ENCODE results near the gene IGF2.

The IGF2 gene

DNA sequence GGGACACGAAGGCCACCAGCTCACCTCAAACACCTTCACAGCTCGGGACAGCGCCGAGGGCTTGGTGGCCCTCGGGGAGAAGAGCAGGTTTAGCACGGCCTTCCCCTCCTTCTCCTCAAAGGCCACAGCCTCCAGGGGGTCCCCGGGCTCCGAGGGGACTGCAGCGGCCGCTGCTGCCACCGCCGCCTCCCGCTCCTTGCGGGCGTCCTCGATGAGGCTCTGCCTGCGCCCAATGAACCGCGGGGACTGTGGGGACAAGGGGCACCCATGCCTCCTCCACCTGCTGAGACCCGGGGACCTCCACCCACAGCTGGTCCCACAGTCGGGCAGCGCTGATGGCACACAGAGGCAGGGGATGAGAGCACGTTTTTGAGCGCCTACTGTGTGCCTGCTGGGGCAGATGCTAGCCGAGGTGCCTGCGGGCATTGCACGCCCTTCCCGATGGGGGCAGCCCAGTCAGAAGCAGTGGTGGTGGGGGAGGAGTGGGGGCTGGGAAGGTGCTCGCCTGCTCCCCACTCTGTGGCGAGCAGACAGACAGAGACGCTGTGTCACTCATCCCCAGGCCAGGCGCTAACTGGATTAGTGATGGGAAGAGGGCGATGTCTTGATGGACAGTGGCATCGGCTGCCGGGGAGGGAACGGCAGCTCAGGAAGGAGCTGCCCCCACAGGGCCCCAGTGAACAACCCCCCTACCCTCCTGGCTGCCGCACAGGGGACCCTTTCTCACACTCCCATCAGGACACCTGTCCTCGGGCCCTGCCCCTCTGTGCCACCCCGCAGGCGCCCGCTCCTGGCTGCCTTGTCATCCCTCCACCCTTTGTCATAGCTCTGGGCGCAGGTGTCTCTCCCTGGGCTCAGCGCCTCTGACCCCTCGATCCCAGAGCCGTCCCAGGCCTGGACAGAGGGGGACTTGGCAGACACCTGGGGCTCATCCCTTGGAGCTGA, 30.7 kb upstream of the IGF2 start:
- DNase-seq (ENCODE audit: low read depth in 2 of 2, low spot score in 1 of 2): no peak

DNA sequence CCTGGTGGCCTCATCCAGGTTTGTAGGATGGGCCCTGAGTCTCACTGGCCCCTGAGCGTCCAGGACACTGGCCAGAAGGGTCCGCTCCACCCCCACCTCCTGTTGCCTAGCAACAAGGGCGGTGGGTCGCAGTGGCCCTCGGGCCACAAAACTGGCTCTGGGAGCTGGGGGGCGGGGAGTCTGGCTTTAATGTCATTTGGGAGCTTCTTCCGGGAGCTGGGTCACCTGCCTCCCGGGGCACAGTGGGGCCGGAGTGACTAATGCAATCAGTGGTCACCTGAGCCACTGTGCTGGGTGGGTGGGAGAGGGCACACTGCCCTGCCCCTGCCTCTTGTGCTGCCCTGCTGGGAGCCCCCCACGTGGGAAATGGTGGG, 29.8 kb upstream of the IGF2 start:
- DNase-seq (ENCODE audit: low read depth in 2 of 2, low spot score in 1 of 2): no peak

DNA sequence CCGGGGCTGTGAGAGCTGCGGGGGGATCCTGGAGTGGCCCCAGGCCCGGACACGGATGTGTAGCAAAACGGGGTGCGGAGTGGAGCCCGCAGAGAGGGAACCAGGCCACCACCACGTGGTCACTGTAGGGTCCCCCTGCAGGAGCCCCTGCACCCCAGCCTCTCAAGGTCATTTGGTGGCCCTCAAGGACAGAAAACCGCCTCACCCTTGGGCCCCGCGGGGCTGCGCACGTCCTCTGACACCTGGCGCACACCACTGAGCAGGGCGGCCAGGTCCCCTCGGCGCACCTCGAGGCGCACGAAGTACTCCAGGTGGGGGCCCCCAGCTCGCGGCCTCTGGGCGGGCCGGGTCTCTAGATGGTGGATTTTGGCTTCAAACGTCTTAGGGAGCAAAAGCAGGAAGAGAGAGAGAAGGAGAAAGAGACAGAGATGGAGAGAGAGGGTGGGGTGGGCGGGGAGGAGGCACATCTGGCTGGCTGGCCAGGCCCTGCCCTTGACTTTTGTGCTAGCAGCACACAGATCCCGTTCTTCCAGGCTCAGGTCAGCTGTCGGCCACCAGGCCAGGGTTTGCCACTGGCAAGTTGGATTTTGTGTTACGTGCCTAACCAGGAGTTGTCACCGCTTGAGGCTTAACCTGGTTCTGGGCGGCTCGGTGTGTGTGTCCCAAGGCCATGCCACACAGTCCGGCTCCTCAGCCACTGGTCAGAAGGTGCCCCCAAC, 29.3 kb upstream of the IGF2 start:
- DNase-seq (ENCODE audit: low read depth in 2 of 2, low spot score in 1 of 2): no peak

DNA sequence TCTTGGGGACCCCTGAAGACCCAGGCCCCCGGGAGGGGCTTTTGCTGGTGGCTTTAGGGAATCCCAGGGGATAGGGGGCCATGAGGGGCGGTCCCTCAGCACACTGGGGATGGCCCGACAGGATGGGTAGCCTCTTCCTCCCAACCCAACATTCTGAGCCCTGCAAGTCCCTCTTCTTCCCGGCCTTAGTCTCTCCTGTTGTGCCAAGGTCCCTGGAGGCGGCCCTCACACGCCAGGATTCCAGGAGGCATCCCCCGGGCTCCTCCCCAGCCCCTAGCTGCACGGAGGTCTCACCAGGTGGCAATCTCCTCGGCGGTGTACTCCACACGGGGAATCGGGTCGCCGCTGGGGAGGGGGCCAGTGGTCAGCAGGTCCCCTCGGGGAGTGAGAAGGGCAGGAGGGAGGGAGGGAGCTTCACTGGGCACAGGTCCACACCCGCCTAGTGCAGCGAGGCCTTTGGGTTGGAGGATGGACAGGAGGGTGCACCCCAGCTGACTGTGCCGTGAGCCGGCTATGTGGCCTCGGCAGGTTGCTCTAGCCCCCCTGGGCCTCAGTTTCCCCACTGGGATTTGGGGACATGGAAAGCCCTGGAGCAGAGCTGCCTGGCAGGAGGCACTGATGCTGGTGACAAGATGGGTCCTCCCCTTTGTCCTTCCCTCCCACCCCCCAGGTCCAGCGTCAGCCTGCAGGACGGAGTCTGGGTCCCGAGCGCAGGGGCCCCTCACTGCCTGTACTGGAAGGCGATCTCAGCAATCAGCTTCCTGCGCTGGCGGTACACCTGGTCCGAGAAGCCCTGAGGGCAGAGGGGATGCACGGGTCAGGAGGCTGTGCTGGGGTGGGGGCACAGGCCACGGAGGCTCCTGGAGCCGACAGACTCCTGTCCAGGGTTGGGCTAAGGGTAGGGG, 28.2 kb upstream of the IGF2 start:
- DNase-seq (ENCODE audit: low read depth in 2 of 2, low spot score in 1 of 2): no peak

DNA sequence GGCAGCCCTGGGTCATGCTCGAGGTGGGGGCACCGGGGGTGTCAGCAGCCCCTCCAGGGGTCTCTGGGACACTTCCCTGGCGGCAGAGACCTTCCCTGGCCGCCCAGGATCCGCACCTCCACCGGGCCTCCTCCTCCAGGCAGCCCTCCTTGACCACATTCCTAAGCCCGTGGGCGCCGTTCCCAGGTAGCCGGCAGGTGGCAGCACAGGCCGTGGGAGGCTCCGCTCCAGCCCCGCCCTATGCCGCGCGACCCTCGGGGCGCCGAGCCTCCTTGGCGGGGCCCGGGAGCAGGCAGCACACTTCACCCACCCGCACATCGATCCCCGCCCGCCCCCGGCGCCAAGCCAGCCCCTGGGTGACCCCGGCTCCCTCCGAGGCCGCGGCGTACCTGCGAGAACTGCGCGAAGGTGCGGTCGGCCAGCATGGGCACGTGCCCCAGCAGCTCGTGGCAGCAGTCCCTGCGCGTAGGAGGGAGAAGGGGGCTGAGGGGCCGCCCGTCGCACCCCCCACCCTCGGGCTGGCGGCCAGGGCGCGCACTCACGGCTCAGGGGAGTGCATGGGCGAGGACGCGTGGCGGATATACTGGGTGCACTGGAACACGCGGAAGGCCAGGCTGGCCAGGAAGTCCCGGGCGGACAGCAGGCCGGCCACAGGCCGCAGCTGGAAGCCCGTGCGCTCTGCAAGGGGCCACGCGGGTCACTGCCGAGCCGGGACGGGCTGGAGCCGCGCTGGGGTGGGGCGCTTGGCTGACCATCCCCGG, 27.1 kb upstream of the IGF2 start:
- no peak for DNase-seq (ENCODE audit: low read depth in 2 of 2, low spot score in 1 of 2)

DNA sequence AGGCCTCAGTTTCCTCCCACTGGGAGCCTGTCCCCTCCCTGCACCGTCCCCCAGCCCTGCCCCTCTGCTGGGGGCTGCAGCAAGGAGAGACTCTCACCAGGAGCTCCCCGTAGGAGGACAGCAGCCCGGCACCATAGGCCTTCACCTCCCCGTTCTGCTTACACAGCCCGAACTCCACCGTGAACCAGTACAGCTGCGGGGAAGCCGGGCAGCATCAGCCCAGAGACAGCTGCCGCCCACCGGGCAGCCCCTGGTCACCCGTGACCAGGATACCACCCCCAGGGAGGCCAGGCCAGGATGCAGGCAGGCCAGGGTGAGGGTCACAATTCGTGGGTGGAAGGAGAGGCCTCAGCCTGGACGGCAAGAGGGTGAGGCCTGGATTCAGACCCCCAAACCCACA, 26.4 kb upstream of the IGF2 start:
- DNase-seq (ENCODE audit: low read depth in 2 of 2, low spot score in 1 of 2): no peak

DNA sequence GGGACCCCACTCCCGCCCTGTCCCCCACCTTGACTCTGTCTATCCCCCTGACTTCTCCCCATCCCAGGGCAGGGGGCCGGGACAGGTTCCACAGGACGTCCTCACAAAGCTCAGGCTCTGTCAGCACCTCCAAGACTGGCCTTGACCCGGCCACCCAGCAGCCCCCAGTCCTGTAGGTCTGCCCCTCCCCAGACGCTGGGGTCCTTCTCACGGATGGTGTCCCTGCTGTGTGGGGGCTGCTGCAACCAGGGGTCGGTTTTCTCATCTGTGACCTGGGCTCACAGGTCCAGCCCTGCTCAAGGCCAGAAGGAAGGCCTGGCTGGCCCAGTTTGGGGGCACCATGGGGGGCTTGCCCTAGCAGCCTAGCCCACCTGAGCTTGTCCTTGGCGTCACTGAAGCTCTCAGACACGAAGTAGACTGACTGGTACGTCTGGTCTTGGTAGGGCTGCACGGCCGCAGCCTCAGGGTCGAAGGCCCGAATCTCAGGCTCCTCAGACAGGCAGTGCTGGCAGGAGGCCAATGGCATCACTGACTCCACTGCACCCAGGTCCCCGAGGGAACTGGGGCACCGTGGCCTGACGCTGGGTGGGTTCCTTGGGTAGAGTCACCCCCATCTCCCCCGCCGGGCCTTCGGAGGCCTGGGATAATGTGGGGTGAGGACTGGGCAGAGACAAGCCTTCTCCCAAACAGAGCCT, 25.8 kb upstream of the IGF2 start:
- DNase-seq (ENCODE audit: low read depth in 2 of 2, low spot score in 1 of 2): no peak

DNA sequence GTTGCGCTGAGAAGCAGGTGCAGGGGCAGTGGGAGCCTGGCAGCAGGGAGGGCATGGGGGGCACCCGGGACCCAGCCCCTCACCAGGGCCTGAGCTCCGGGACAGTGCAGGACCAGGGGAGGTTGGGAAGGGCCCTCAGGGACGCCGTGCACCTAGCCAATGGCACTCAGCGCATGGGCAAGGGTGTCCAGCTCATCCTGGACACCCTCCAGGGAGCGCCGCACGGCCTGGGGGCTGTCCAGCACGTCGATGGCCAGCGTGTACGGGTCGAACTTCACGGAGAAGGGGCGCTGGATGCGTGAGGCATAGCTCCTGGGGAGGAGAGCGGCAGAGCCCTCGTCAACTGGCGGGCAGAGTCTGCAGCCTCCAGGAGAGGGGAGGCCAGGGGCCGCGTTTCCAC, 24.9 kb upstream of the IGF2 start:
- DNase-seq (ENCODE audit: low read depth in 2 of 2, low spot score in 1 of 2): no peak

DNA sequence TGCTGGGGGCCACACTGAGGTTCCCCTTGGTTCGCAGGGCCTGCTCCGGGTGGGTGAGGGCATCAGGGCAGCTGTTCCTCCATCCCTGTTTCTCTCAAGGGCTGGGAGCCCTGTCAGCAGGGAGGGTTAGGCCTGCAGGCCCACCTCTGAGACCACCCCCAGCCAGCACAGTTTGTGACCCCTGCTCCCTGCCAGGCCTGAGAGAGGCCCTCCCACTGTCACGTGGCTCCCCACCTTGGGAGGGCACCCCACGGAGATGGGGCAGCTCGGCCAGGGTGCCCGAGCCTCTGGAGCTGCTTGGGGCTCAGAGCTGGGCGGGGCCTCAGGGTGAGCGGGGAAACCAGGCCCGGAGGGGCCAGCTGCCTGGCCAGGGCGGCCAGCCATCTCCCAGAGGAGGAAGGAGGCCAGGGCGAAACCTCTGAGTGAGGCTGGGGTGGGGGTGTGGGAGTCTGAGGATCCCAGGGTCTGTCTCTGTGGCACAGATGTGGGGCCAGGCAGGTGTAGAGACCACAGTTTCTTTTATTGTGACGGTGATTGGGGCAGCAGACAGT, 24.3 kb upstream of the IGF2 start:
- DNase-seq (ENCODE audit: low read depth in 2 of 2, low spot score in 1 of 2): no peak

DNA sequence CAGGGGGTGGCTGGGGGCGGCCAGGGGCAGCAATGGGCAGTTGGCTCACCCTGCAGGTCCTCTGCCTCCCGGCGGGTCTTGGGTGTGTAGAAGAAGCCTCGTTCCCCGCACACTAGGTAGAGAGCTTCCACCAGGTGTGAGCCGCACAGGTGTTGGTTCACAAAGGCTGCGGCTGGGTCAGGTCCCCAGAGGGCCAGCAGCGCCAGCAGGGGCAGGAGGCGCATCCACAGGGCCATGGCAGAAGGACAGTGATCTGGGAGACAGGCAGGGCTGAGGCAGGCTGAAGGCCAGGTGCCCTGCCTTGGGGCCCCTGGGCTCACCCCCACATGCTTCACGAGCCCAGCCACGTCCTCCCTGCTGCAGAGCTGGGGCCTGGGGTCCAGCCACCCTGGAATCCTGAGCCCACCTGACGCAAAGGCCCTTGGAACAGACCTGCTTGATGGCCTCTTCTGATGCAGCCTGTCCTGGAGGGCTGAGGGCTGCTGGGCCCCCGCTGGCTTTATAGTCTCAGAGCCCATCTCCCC, 21.6 kb upstream of the IGF2 start, which contains the start of gene INS:
INS (minus strand) TSS at position 474 of the 524 bp plus-strand sequence; CDS start at position 236, 238 bp downstream.
- DNase-seq (ENCODE audit: low read depth in 2 of 2, low spot score in 1 of 2): no peak

DNA sequence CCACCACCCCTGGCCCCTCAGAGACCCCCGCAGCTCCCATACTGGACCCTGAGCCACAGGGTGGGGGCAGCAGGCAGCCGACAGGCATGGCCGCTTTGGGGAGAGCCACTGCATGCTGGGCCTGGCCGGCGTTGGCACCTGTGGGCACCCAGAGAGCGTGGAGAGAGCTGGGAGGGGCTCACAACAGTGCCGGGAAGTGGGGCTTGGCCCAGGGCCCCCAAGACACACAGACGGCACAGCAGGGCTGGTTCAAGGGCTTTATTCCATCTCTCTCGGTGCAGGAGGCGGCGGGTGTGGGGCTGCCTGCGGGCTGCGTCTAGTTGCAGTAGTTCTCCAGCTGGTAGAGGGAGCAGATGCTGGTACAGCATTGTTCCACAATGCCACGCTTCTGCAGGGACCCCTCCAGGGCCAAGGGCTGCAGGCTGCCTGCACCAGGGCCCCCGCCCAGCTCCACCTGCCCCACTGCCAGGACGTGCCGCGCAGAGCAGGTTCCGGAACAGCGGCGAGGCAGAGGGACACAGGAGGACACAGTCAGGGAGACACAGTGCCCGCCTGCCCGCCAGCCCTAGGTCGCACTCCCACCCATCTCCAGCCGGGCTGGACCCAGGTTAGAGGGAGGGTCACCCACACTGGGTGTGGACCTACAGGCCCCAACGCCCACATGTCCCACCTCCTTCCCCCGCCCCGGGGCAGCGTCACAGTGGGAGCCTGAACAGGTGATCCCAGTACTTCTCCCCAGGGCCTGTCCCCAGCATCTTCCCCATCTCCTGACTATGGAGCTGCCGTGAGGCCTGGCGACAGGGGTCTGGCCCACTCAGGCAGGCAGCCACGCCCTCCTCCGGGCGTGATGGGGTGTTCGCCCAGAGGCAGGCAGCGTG, 20.6 kb upstream of the IGF2 start:
- DNase-seq (ENCODE audit: low read depth in 2 of 2, low spot score in 1 of 2): no peak

DNA sequence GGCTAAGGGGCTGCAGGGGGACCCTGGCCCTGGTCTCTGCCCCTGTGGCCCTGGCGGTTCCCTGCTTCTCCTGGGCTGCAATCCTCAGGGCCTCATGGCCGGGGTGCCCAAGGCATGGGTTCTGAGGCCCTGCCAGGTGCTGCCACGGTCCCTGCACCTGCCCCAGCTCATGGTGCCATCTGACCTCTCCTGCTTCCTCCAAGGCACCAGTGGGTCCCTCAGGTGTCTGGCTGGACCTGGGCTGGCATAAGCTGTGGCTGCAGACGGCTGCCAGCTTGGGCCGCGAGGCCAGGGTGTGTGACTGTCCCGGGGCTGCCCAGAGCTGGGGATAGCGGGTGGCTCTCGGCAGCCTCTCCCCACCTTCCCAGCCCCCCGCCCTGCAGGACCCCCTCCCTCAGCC, 19.8 kb upstream of the IGF2 start:
- DNase-seq (ENCODE audit: low read depth in 2 of 2, low spot score in 1 of 2): no peak

DNA sequence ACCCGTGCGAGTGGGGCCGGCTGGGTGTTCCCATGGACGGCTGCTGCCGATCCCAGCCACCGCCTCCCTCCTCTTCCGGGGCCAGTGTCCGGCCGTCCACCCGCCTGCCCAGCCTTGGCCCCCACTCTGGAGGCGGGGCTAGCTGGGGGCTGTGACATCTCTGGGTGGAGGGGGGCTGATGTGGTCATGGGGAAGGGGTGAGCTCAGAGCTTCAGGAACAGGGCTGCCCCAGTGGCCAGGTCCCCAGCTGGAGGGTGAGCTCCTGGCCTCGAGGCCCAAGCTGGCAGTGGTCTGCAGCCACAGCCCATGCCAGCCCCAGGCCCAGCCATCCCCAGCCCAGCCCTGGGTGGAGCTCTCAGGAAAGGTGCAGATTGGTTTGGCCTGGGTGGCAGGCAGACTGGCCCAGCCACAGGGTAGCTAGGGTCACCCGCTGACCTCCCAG, 19.1 kb upstream of the IGF2 start:
- DNase-seq (ENCODE audit: low read depth in 2 of 2, low spot score in 1 of 2): no peak

DNA sequence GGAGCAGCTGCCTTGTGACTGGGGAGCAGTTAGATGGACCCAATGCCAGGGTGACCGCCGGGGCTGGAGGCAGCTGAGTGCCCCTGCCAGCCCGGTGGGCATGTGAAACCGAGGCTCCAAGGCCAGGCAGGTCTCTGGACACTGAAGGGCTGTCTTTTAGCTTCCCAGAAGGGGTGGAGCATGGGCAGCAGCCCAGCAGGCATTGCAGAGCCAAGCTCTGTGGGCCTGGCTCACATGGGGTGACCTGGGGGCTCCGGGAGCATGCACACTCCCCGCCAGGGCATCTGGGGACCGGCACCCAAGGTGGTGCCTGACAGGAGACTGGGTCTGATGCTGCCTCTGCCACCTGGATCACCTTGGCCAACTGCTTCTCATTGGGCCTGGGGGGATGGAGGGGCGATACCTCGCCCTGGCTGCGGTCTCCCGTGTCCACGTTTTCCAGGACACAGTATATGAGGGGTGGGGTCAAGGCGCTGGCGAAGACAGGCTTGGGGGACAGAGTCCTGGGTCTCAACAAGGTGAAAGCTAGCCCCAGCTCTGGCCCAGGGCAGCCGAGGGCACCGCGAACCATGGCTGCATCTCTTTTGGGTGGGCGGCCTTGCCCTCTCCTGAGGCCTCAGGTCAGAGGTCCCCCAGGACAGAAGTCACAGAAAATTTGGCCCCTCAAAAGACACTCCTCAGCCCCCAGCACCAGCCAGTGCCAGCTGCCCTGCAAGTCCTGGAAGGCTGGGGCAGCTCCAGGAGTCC, 18.3 kb upstream of the IGF2 start:
- no peak for DNase-seq (ENCODE audit: low read depth in 2 of 2, low spot score in 1 of 2)

DNA sequence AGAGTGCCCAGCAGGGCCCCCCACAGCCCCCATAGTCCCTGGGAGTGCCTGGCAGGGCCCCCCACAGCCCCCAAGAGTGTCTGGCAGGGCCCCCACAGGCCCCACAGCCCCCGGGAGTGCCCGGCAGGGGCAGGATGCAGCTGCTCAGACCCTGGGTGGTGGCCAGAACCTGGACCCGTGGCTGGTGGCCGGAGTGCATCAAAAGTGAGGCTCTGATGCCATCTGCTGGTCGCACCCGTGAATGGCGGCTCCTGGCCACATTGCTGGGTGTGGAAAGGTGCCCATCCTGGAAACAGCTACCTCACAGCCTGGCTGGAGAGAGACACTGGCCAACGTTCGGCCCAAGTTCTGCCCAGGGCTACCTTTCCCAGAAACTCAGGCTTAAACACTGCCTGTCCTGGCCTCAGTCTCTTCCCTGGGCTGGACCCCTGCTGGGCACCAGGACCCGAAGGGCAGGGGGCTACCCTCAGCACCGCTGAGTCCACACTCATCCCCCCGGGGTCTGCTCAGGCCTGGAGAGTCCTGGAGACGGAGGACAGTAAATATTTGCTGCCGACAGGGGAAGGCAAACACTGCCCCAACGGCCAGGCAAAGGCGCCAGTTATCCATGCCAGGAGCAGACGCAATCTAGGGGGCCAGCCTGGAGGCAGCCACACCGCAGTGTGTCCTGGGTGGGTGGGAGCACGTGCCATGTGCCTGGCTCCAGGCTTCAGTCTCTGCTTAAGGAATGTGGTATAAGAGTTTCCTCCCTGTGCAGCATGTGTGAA, 17.4 kb upstream of the IGF2 start:
- DNase-seq (ENCODE audit: low read depth in 2 of 2, low spot score in 1 of 2): peak; percentile 9 to 16

DNA sequence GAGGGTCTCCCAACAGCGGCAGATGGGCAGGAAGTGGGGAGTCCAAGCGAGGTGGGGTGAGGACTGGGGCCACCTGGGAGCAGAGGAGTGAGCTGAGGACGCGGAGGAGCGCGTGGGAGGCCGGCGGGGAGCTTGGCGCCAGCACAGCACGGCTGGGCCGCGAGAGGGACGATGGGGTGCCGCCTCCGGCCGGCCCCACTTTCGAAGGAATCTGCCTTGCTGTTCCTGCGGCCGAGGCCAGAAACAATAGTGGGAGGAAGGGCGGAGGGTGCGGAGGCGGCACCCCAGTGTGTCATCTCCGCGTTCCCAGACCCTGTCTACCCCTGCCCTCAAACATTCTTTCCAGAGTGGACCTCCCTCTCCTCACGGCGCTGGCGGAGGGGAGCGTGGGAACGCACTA, 16.3 kb upstream of the IGF2 start:
- no peak for DNase-seq (ENCODE audit: low read depth in 2 of 2, low spot score in 1 of 2)

DNA sequence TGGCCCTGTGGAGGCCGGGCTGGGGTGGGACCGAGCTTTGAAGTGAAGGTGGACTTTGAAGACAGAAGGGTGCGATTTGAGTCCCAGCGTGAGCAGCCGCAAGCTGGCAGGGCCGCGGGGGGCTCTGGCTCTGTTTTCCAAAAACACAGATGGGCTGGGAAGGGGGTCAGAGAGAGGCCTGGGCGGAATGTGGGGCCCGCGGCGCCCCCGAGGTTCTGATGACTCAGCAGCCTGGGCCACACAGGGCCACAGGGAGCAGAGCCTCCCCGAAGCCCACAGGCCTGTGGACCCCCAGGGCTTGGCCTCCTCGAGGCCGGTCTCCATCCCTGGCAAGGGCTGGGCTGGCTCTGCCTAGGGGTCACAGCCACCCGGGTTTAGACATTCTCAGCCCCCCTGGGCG, 15.7 kb upstream of the IGF2 start:
- no peak for DNase-seq (ENCODE audit: low read depth in 2 of 2, low spot score in 1 of 2)
